Pancreas (tissue), 10 donors: Measurements from ENCODE around the gene ACRBP. TPM values are rescaled to one million over a fixed set of nuclear protein-coding genes. Genes with fewer than 3 reads are reported as not detected.
"Not testable (repeated sequence)": the region's sequence is repeated elsewhere in the genome, so short reads cannot be mapped to it uniquely, and the experiment has no call there.

Experiments
- ATAC-seq, 4 donors: fragments of 200-7000 bp; cut with Tn5 transposase; one replicate each; pipeline versions ENCODE4 v1.8.0 to v1.9.1; 2020; ENCODE audit warnings: mild to moderate bottlenecking in 4 of 4, moderate library complexity in 4 of 4
- DNase-seq, 6 donors: peaks; one replicate each; pipeline ENCODE4 v3.0.0-alpha.2; 2020
- FAIRE-seq: peaks from 2 replicates; lab custom pipeline; 2012; peaks lifted over from hg19 to GRCh38; lab: Jason Lieb, UNC
- H3K27ac ChIP-seq, 4 donors: fragments of 200-600 bp; sonication (generic); 1 replicate in 3 of 4; 2 replicates in 1 of 4; pipeline versions ENCODE4 v1.5.0 to v1.8.0; 2020
- H3K27me3 ChIP-seq, 4 donors: fragments of 200-600 bp; one replicate each; pipeline ENCODE4 v1.8.0; 2021
- H3K36me3 ChIP-seq, 3 donors: fragments of 200-600 bp; sonication (generic) in 1 of 3; one replicate each; pipeline versions ENCODE4 v1.5.0 to v1.8.0; 2020 to 2021
- H3K4me1 ChIP-seq, 3 donors: fragments of 200-600 bp; one replicate each; pipeline ENCODE4 v1.8.0; 2021
- H3K4me3 ChIP-seq, 4 donors: fragments of 200-600 bp; sonication (generic) in 2 of 4; one replicate each; pipeline versions ENCODE4 v1.5.0 to v1.8.0; 2020 to 2021
- H3K9me3 ChIP-seq, 4 donors: fragments of 200-600 bp; one replicate each; pipeline ENCODE4 v1.8.0; 2021
- CTCF ChIP-seq, 4 donors: fragments of 200-600 bp; sonication (generic) in 3 of 4; IDR thresholded peaks; one replicate each; pipeline versions ENCODE4 v1.5.0 to v1.8.0; 2021; ENCODE audit warnings: antibody characterized with exemption in 4 of 4
- WGBS, 2 donors: extraction: QIAGEN DNeasy Blood & Tissue Kit; methylation state at CpG; one replicate each; pipeline ENCODE4 v1.1.7; 2013; 5-methylcytosine and 5-hydroxymethylcytosine counted together
- intact Hi-C, 3 donors: fragments of 100-400 bp; cut with DNase I; formaldehyde crosslinking; loops; one replicate each; pipeline versions ENCODE4 v1.11.1 to v1.14.2; 2022
- polyA plus RNA-seq, 2 donors: library from polyadenylated mRNA; stranded (reverse); fragments of 200-250 nt; gene quantifications; one replicate each; pipeline ENCODE4 v1.2.3, GENCODE V29; 2013
- total RNA-seq, 6 donors: library from RNA; stranded (reverse); fragmentation: NEBNext Ultra II Directional in 4 of 6; extraction: Animal tissue kit (Norgen Biotek cat#: 25700) in 4 of 6; gene quantifications; one replicate each; pipeline versions ENCODE4 v1.2.1 to v1.2.4, GENCODE V29; 2021 to 2023
- donor health status: healthy with polysubstance abuse.
- donor health status: DM: no; HTN: no; CAD: no; lungs with moderate emphysema.
- donor health status: DM: no; HTN: no; CAD: no.
- donor health status: control.
- donor health status: control.
- donor health status: Bipolar disorder and iron deficiency.
- donor health status: DM: yes; HTN: yes; CAD: no.
- donor health status: DM: no; HTN: no; CAD: no.
- donor health status: DM: no; HTN: no; CAD: no.
- donor health status: DM: yes; HTN: yes; CAD: no.

ACRBP gene
- total and polyA plus RNA-seq, 8 donors, result 1.2 to 4.1 (median 1.8) TPM

- no peak for ATAC-seq
- intact Hi-C loops, result no loop called here
- no peak for TF ChIP-seq CTCF (IDR thresholded peaks at IDR 0.05)
- Histone ChIP-seq H3K4me3 (peak overlapping the region in 2 of 4 donors; percentile 92 to 96), H3K27me3 (no peaks in the 10 kb centered on the region), H3K36me3 (peaks cover 4 to 32% (median 18%) of the 10 kb centered on the region in 3 donors), H3K27ac (no peak overlapping the region), H3K9me3 (no peaks in the 10 kb centered on the region), H3K4me1 (peaks cover 3 to 25% (median 15%) of the 10 kb centered on the region in 3 donors)
- FAIRE-seq, result no peak
- WGBS, 2 donors, result 55 to 64% methylated on average over 6 of the region's 6 CpGs
- no peak for DNase-seq
These were observed 42.8 kb downstream of the ACRBP start for GRCh38 chr12:6604259-6605029.

GRCh38 chr12:6603095-6603567 is 44.1 kb downstream of the ACRBP start:
- Histone ChIP-seq H3K27me3 (no peaks in the 10 kb centered on the region), H3K36me3 (peaks cover 4 to 45% (median 19%) of the 10 kb centered on the region in 3 donors), H3K27ac (peak overlapping the region in 1 of 4 donors; percentile 28), H3K9me3 (no peaks in the 10 kb centered on the region), H3K4me1 (peaks cover 3 to 25% (median 15%) of the 10 kb centered on the region in 3 donors), H3K4me3 (peak overlapping the region in 1 of 4 donors; percentile 5)
- FAIRE-seq (no peak), ATAC-seq (no peak), DNase-seq (no peak)
- WGBS, 2 donors, result 32 to 41% methylated on average over 5 to 6 of the region's 6 CpGs
- TF ChIP-seq CTCF (IDR thresholded peaks at IDR 0.05), result no peak
- intact Hi-C loops, result no loop called here

- TF ChIP-seq CTCF (IDR thresholded peaks at IDR 0.05), result no peak
- Histone ChIP-seq H3K27ac (no peak overlapping the region), H3K4me1 (peaks cover 3 to 25% (median 15%) of the 10 kb centered on the region in 3 donors), H3K27me3 (no peaks in the 10 kb centered on the region), H3K36me3 (peaks cover 4 to 51% (median 25%) of the 10 kb centered on the region in 3 donors), H3K4me3 (no peak overlapping the region), H3K9me3 (no peaks in the 10 kb centered on the region)
- 60 to 65% methylated on average over 3 of the region's 3 CpGs for WGBS, 2 donors
- no peak for DNase-seq
- ATAC-seq, result no peak
- no peak for FAIRE-seq
- intact Hi-C loops, result no loop called here
These were observed 44.7 kb downstream of the ACRBP start for GRCh38 chr12:6602526-6602925.

GRCh38 chr12:6595673-6596072 is 51.6 kb downstream of the ACRBP start:
- not testable (repeated sequence) for H3K27ac ChIP-seq, FAIRE-seq
- WGBS, 2 donors, result 84 to 86% methylated on average over 10 of the region's 10 CpGs

GRCh38 chr12:6592087-6592486 is 55.1 kb downstream of the ACRBP start:
- no peaks in the 10 kb centered on the region for H3K27me3 ChIP-seq
- ATAC-seq, result no peak
- intact Hi-C loops, result no loop called here
- H3K4me1 ChIP-seq, result no peaks in the 10 kb centered on the region
- no peaks in the 10 kb centered on the region for H3K9me3 ChIP-seq
- H3K36me3 ChIP-seq, result peaks cover 17 to 94% (median 66%) of the 10 kb centered on the region in 3 donors
- WGBS, 2 donors, result 92 to 95% methylated on average over 8 of the region's 8 CpGs
- FAIRE-seq, result no peak
- H3K27ac ChIP-seq, result no peak overlapping the region
- H3K4me3 ChIP-seq, result no peak overlapping the region
- TF ChIP-seq CTCF (IDR thresholded peaks at IDR 0.05), result no peak
- no peak for DNase-seq

More at GRCh38 chr12:6595673-6596072, 51.6 kb downstream of the ACRBP start:
- ATAC-seq, H3K4me1 ChIP-seq, DNase-seq, H3K9me3 ChIP-seq, H3K27me3 ChIP-seq, H3K4me3 ChIP-seq, intact Hi-C loops: not testable (repeated sequence)
- peaks cover 16 to 96% (median 60%) of the 10 kb centered on the region in 3 donors for H3K36me3 ChIP-seq

Other genes with a start within 250 kb of the ACRBP start
- gene CD27, start 202.5 kb downstream of the ACRBP start, total RNA-seq, result under 1 TPM in 4 of 6 donors, not detected in 2; 0.21 to 0.81 (median 0.30) TPM
- gene CD27, start 202.5 kb downstream of the ACRBP start, polyA plus RNA-seq, result under 1 TPM; 0.14 to 0.30 TPM
- 10 to 100 TPM in 3 of 6 donors, 1 to 10 TPM in 3; 7.8 to 25.5 (median 12.6) TPM for gene TAPBPL, start 195.4 kb downstream of the ACRBP start, total RNA-seq
- 10 to 100 TPM; 15.9 to 17.7 TPM for gene TAPBPL, start 195.4 kb downstream of the ACRBP start, polyA plus RNA-seq
- gene VAMP1, start 176.8 kb downstream of the ACRBP start, total RNA-seq, result 1 to 10 TPM; 1.7 to 4.1 (median 2.3) TPM
- gene VAMP1, start 176.8 kb downstream of the ACRBP start, polyA plus RNA-seq, result 1 to 10 TPM; 3.2 to 7.5 TPM
- 10 to 100 TPM; 66.3 to 79.7 (median 69.9) TPM for gene MRPL51, start 154.2 kb downstream of the ACRBP start, total RNA-seq
- 10 to 100 TPM; 30.6 to 64.7 TPM for gene MRPL51, start 154.2 kb downstream of the ACRBP start, polyA plus RNA-seq
- gene NCAPD2, start 153.3 kb downstream of the ACRBP start, total RNA-seq, result 10 to 100 TPM in 3 of 6 donors, 1 to 10 TPM in 3; 7.6 to 16.2 (median 10.0) TPM
- 1 to 10 TPM; 5.6 to 6.5 TPM for gene NCAPD2, start 153.3 kb downstream of the ACRBP start, polyA plus RNA-seq
- gene GAPDH, start 112.9 kb downstream of the ACRBP start, total RNA-seq, result 100 to 1,000 TPM; 149 to 657 (median 339) TPM
- 100 to 1,000 TPM; 425 to 627 TPM for gene GAPDH, start 112.9 kb downstream of the ACRBP start, polyA plus RNA-seq
- 10 to 100 TPM in 1 of 6 donors, 1 to 10 TPM in 5; 4.0 to 10.2 (median 4.9) TPM for gene IFFO1, start 91.4 kb downstream of the ACRBP start, total RNA-seq
- 10 to 100 TPM; 22.1 to 36.5 TPM for gene IFFO1, start 91.4 kb downstream of the ACRBP start, polyA plus RNA-seq
- 10 to 100 TPM in 4 of 6 donors, 1 to 10 TPM in 2; 9.1 to 17.7 (median 15.1) TPM for gene NOP2, start 79.1 kb downstream of the ACRBP start, total RNA-seq
- 10 to 100 TPM; 32.2 to 41.3 TPM for gene NOP2, start 79.1 kb downstream of the ACRBP start, polyA plus RNA-seq
- gene CHD4, start 40.1 kb downstream of the ACRBP start, total RNA-seq, result 100 to 1,000 TPM in 3 of 6 donors, 10 to 100 TPM in 3; 96.5 to 123 (median 105) TPM
- 100 to 1,000 TPM; 125 to 134 TPM for gene CHD4, start 40.1 kb downstream of the ACRBP start, polyA plus RNA-seq
- 1 to 10 TPM in 2 of 6 donors, under 1 TPM in 4; 0.09 to 2.4 (median 0.71) TPM for gene LPAR5, start 11.5 kb downstream of the ACRBP start, total RNA-seq
- under 1 TPM; 0.19 to 0.23 TPM for gene LPAR5, start 11.5 kb downstream of the ACRBP start, polyA plus RNA-seq
- 10 to 100 TPM in 5 of 6 donors, 1 to 10 TPM in 1; 9.0 to 24.9 (median 12.1) TPM for gene ING4, start 15.7 kb upstream of the ACRBP start, total RNA-seq
- 10 to 100 TPM; 15.7 to 29.6 TPM for gene ING4, start 15.7 kb upstream of the ACRBP start, polyA plus RNA-seq
- gene ZNF384, start 41.9 kb upstream of the ACRBP start, total RNA-seq, result 10 to 100 TPM; 20.4 to 29.8 (median 23.9) TPM
- 10 to 100 TPM; 36.6 to 36.7 TPM for gene ZNF384, start 41.9 kb upstream of the ACRBP start, polyA plus RNA-seq
- under 1 TPM in 5 of 6 donors, not detected in 1; 0.12 to 0.34 (median 0.20) TPM for gene PIANP, start 53.4 kb upstream of the ACRBP start, total RNA-seq
- gene PIANP, start 53.4 kb upstream of the ACRBP start, polyA plus RNA-seq, result 1 to 10 TPM; 1.4 to 2.7 TPM
- 10 to 100 TPM; 14.2 to 31.0 (median 23.8) TPM for gene COPS7A, start 76.6 kb upstream of the ACRBP start, total RNA-seq
- 10 to 100 TPM; 29.5 to 39.6 TPM for gene COPS7A, start 76.6 kb upstream of the ACRBP start, polyA plus RNA-seq
- gene MLF2, start 105.7 kb upstream of the ACRBP start, total RNA-seq, result 10 to 100 TPM; 38.5 to 63.0 (median 54.0) TPM
- gene MLF2, start 105.7 kb upstream of the ACRBP start, polyA plus RNA-seq, result 100 to 1,000 TPM in 1 of 2 donors, 10 to 100 TPM in 1; 74.7 to 111 TPM
- gene PTMS, start 118.9 kb upstream of the ACRBP start, total RNA-seq, result 100 to 1,000 TPM in 1 of 6 donors, 10 to 100 TPM in 5; 41.0 to 117 (median 58.3) TPM
- 100 to 1,000 TPM; 128 to 276 TPM for gene PTMS, start 118.9 kb upstream of the ACRBP start, polyA plus RNA-seq
- under 1 TPM in 5 of 6 donors, not detected in 1; 0.15 to 0.32 (median 0.19) TPM for gene LAG3, start 125.1 kb upstream of the ACRBP start, total RNA-seq
- under 1 TPM; 0.70 to 0.91 TPM for gene LAG3, start 125.1 kb upstream of the ACRBP start, polyA plus RNA-seq
- gene CD4, start 142.1 kb upstream of the ACRBP start, total RNA-seq, result 10 to 100 TPM in 1 of 6 donors, 1 to 10 TPM in 5; 1.2 to 19.9 (median 4.0) TPM
- 1 to 10 TPM; 1.2 to 2.0 TPM for gene CD4, start 142.1 kb upstream of the ACRBP start, polyA plus RNA-seq
- gene GPR162, start 174.4 kb upstream of the ACRBP start, total RNA-seq, result 1 to 10 TPM in 2 of 6 donors, under 1 TPM in 4; 0.41 to 4.9 (median 0.85) TPM
- gene GPR162, start 174.4 kb upstream of the ACRBP start, polyA plus RNA-seq, result 1 to 10 TPM; 5.2 to 8.8 TPM
- 10 to 100 TPM in 2 of 6 donors, 1 to 10 TPM in 4; 5.6 to 17.3 (median 9.2) TPM for gene P3H3, start 181.0 kb upstream of the ACRBP start, total RNA-seq
- gene P3H3, start 181.0 kb upstream of the ACRBP start, polyA plus RNA-seq, result 10 to 100 TPM; 21.6 to 32.8 TPM
- 1 to 10 TPM in 5 of 6 donors, under 1 TPM in 1; 0.89 to 2.7 (median 1.5) TPM for gene GNB3, start 193.5 kb upstream of the ACRBP start, total RNA-seq
- 10 to 100 TPM in 1 of 2 donors, 1 to 10 TPM in 1; 6.2 to 12.6 TPM for gene GNB3, start 193.5 kb upstream of the ACRBP start, polyA plus RNA-seq
- 1 to 10 TPM in 1 of 6 donors, under 1 TPM in 5; 0.08 to 1.1 (median 0.56) TPM for gene CDCA3, start 203.9 kb upstream of the ACRBP start, total RNA-seq
- gene CDCA3, start 203.9 kb upstream of the ACRBP start, polyA plus RNA-seq, result 1 to 10 TPM in 1 of 2 donors, under 1 TPM in 1; 0.80 to 1.2 TPM
- 10 to 100 TPM; 17.8 to 38.4 (median 29.2) TPM for gene USP5, start 204.7 kb upstream of the ACRBP start, total RNA-seq
- 10 to 100 TPM; 18.3 to 25.2 TPM for gene USP5, start 204.7 kb upstream of the ACRBP start, polyA plus RNA-seq
- gene TPI1, start 220.1 kb upstream of the ACRBP start, total RNA-seq, result 100 to 1,000 TPM in 4 of 6 donors, 10 to 100 TPM in 2; 88.5 to 211 (median 128) TPM
- 100 to 1,000 TPM in 1 of 2 donors, 10 to 100 TPM in 1; 93.1 to 247 TPM for gene TPI1, start 220.1 kb upstream of the ACRBP start, polyA plus RNA-seq
- gene SPSB2, start 225.9 kb upstream of the ACRBP start, total RNA-seq, result 1 to 10 TPM; 3.1 to 5.2 (median 4.4) TPM
- gene SPSB2, start 225.9 kb upstream of the ACRBP start, polyA plus RNA-seq, result 10 to 100 TPM; 10.6 to 12.5 TPM